Measurements from ENCODE around the gene STARD13. TPM values are rescaled to one million over a fixed set of nuclear protein-coding genes. Genes with fewer than 3 reads are reported as not detected.

Gene STARD13
- total RNA-seq, 1 donor from 2014 or later: 50.1 TPM

- DNase-seq (ENCODE audit: low spot score): no peak
These were observed 24.9 kb upstream of the STARD13 start for GRCh38 chr13:33310245-33311038.

- no peak for DNase-seq (ENCODE audit: low spot score)
These were observed 23.3 kb upstream of the STARD13 start for GRCh38 chr13:33308863-33309262.

- DNase-seq (ENCODE audit: low spot score): no peak
These were observed 22.3 kb upstream of the STARD13 start for GRCh38 chr13:33307843-33308242.

- DNase-seq (ENCODE audit: low spot score): no peak
These were observed 18.5 kb upstream of the STARD13 start for GRCh38 chr13:33303855-33304597.

- DNase-seq (ENCODE audit: low spot score): no peak
These were observed 14.1 kb upstream of the STARD13 start for GRCh38 chr13:33299626-33300025.

GRCh38 chr13:33296793-33297425, 11.4 kb upstream of the STARD13 start:
- DNase-seq (ENCODE audit: low spot score): no peak

- no peak for DNase-seq (ENCODE audit: low spot score)
These were observed 7.2 kb upstream of the STARD13 start for GRCh38 chr13:33292712-33293111.

GRCh38 chr13:33290421-33290965, 4.9 kb upstream of the STARD13 start:
- no peak for DNase-seq (ENCODE audit: low spot score)

GRCh38 chr13:33289966-33290365, 4.4 kb upstream of the STARD13 start:
- DNase-seq (ENCODE audit: low spot score): no peak

GRCh38 chr13:33287142-33287882, 1.8 kb upstream of the STARD13 start:
- no peak for DNase-seq (ENCODE audit: low spot score)

- DNase-seq (ENCODE audit: low spot score): no peak
These were observed 573 bp upstream of the STARD13 start for GRCh38 chr13:33286128-33286527.

GRCh38 chr13:33284916-33285315, 639 bp downstream of the STARD13 start:
- no peak for DNase-seq (ENCODE audit: low spot score)

GRCh38 chr13:33284031-33284430, 1.5 kb downstream of the STARD13 start:
- no peak for DNase-seq (ENCODE audit: low spot score)

GRCh38 chr13:33283195-33283911, 2.2 kb downstream of the STARD13 start:
- DNase-seq (ENCODE audit: low spot score): no peak

GRCh38 chr13:33281951-33282595, 3.5 kb downstream of the STARD13 start:
- DNase-seq (ENCODE audit: low spot score): no peak

- DNase-seq (ENCODE audit: low spot score): no peak
These were observed 4.6 kb downstream of the STARD13 start for GRCh38 chr13:33280923-33281322.

GRCh38 chr13:33280279-33280905, 5.2 kb downstream of the STARD13 start:
- DNase-seq (ENCODE audit: low spot score): no peak

GRCh38 chr13:33279414-33280278, 5.9 kb downstream of the STARD13 start:
- DNase-seq (ENCODE audit: low spot score): no peak

- DNase-seq (ENCODE audit: low spot score): no peak
These were observed 6.6 kb downstream of the STARD13 start for GRCh38 chr13:33278913-33279312.

Measured in ureter (tissue), 1 donor.